KOPT-K1 (cell line): ENCODE measurements around the gene CDK4.
"Not testable (repeated sequence)": the region's sequence is repeated elsewhere in the genome, so short reads cannot be mapped to it uniquely, and the experiment has no call there.

Experiments used
- H3K27ac ChIP-seq: fragments of 200-600 bp; sonication (generic); 2 replicates; pipeline ENCODE4 v1.5.1; 2016; ENCODE audit warnings: antibody characterized with exemption, mild to moderate bottlenecking, low read depth, low read length; ENCODE audit not compliant: poor library complexity, severe bottlenecking
- H3K36me3 ChIP-seq: fragments of 200-600 bp; sonication (generic); 2 replicates; pipeline ENCODE4 v1.5.1; 2017; ENCODE audit warnings: antibody characterized with exemption, mild to moderate bottlenecking, low read length, moderate library complexity; ENCODE audit not compliant: insufficient read depth
- H3K9me3 ChIP-seq: fragments of 200-600 bp; sonication (generic); 2 replicates; pipeline ENCODE4 v1.5.1; 2017; ENCODE audit warnings: antibody characterized with exemption, low read length, mild to moderate bottlenecking; ENCODE audit not compliant: insufficient read depth, poor library complexity, severe bottlenecking

The CDK4 gene

GRCh38 chr12:57731411-57732080, 20.6 kb downstream of the CDK4 start:
- Histone ChIP-seq H3K9me3 (no peaks in the 10 kb centered on the region), H3K27ac (no peak overlapping the region), H3K36me3 (peaks cover 97% of the 10 kb centered on the region)

DNA sequence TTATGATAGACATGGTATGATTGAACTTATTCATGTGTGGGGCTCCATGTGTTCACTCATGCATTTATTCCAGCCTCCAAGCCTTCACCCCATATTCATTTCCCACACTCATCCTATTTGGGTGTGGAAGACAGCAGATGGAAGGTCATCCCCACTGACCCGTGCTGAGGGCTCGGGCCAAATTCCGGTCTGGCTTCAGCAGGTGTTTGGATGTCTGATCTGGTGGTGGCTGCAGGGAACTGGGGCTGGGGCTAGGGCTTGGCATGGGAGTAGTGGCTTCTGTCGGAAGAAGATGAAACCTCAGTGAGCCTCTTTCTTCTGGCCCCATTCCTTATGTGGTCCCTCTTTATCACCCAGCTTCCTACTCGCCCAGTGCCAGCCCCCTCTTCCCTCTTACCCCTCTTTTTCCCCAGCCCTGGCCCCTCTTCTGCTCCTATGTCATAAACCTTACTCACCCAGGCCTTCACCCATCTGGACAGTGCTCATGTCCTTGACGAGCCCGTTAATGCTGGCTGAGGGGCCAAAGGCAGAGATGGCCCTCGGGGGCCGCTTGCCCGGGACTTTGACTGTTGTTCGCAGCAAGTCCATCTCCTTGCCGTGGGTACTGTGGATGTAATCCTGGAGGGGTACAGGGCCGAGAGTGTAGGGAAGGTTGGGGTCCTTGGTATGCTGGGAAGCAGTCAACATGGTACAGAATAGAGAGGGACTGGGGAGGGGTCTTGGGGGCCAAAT, 21.6 kb downstream of the CDK4 start:
- Histone ChIP-seq H3K36me3 (peaks cover 97% of the 10 kb centered on the region), H3K9me3 (no peaks in the 10 kb centered on the region), H3K27ac (no peak overlapping the region)

DNA sequence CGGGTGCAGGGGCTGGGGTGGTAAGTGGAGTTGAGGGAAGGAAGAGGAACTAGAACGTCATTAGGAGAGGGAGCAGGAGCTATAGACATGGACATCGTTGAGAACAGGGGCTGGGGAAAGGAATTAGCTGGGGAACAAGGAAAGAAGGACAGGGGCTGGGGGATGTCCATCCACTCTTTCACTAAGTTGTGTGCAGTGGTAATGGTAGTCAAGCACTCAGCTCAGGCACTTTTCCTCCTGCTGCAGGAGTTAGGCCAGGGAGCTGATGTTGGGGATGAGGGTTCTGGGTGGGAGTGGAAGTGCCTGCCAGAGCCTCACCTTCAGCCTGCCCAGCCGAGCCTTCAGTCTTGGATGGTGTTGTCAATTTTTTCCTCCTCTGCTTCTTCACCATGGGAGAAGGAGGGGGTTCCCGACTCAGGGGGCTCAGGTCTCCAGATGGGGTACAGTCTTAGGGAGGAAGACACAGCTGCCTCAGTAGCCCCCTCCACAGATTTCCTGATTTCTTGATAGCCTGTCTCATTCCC, 22.7 kb downstream of the CDK4 start:
- H3K36me3 ChIP-seq: peaks cover 90% of the 10 kb centered on the region
- no peaks in the 10 kb centered on the region for H3K9me3 ChIP-seq
- H3K27ac ChIP-seq: no peak overlapping the region

- H3K36me3 ChIP-seq: peaks cover 90% of the 10 kb centered on the region
- H3K27ac ChIP-seq: no peak overlapping the region
- no peaks in the 10 kb centered on the region for H3K9me3 ChIP-seq
Observed at GRCh38 chr12:57727758-57728395, 24.2 kb downstream of the CDK4 start.

DNA sequence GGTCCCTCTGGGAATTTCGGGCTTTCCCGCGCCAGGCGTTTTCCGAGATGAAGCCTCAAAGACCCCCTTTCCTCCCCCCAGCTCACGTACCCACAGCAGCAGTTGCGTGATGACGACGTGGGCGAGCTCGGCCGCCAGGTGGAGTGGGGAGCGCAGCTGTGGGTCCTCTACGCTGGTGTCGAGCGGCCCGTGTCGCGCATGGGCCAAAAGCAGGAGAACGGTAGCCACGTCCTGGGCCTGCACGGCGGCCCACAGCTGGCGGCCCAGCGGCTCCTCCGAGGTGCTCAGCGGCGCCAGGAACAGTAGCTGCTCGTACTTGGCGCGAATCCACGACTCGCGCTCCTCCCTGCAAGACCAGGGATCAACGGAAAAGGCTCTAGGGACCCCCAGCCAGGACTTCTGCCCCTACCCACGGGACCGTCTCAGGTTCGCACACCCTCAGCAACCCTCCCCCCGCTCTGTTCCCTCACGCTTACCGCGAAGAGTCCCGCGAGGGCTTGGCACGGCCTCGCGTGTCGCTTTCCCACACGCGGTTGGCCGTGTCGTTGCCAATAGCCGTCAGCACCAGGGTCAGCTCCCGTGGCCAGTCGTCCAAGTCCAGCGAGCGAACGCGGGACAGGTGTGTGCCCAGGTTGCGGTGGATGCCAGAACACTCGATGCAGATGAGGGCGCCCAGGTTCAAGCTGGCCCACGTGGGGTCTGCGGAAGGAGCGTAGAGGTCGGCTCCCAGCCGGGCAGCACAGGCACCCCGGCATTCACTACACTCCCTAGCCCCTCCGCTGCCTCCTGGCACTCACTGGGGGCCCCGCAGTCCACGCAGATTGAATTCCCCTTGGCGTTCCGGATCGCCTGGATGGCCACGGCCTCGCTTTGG, 25.0 kb downstream of the CDK4 start:
- H3K27ac ChIP-seq: no peak overlapping the region
- no peaks in the 10 kb centered on the region for H3K9me3 ChIP-seq
- H3K36me3 ChIP-seq: peaks cover 87% of the 10 kb centered on the region

DNA sequence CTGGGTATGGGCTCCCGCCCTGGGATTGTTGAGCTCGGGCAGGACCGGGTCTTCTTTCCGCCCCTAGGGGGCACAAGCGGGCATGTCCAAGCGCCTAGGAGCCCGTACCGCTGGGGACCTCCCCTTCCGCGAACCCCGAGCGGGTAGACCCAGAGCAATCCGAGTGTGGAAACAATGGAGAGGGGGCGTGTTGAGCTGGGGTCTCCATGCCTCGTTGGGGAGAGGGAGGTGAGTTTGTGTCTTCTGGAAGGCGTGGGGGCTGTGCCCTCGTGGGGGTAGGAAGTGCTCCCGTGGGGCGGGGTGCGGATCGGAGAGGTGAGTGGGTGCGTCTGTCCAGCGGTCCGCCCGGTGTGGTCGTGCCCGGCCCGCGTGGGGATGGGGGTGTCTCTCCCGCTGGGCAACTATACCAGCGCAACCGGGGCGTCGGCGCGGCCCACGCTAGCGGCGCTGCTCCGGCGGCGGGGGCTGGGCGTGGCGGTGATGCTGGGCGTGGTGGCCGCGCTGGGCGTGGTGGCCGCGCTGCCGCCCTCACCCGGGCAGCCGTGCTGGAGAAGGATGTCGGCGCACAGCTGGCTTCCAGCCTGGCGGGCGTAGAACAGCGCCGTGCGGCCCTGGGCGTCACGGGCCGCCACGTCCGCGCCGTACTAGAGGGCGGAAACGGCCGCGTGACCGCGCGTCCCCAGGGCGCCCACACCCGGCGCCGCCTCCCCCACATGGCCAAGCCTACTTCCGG, 25.8 kb downstream of the CDK4 start:
- Histone ChIP-seq H3K27ac (no peak overlapping the region), H3K36me3 (peaks cover 87% of the 10 kb centered on the region), H3K9me3 (no peaks in the 10 kb centered on the region)

GRCh38 chr12:57725851-57726150, 26.3 kb downstream of the CDK4 start:
- no peak overlapping the region for H3K27ac ChIP-seq

GRCh38 chr12:57724936-57725740, 27.0 kb downstream of the CDK4 start:
- H3K9me3 ChIP-seq: no peaks in the 10 kb centered on the region
- H3K27ac ChIP-seq: no peak overlapping the region
- peaks cover 87% of the 10 kb centered on the region for H3K36me3 ChIP-seq

More at GRCh38 chr12:57725851-57726150, 26.3 kb downstream of the CDK4 start:
- no peaks in the 10 kb centered on the region for H3K9me3 ChIP-seq
- peaks cover 87% of the 10 kb centered on the region for H3K36me3 ChIP-seq

- no peak overlapping the region for H3K27ac ChIP-seq
- no peaks in the 10 kb centered on the region for H3K9me3 ChIP-seq
- peaks cover 87% of the 10 kb centered on the region for H3K36me3 ChIP-seq
Observed at GRCh38 chr12:57724003-57724935, 27.8 kb downstream of the CDK4 start.

GRCh38 chr12:57723630-57723962, 28.5 kb downstream of the CDK4 start:
- Histone ChIP-seq H3K9me3 (no peaks in the 10 kb centered on the region), H3K36me3 (peaks cover 89% of the 10 kb centered on the region), H3K27ac (no peak overlapping the region)

DNA sequence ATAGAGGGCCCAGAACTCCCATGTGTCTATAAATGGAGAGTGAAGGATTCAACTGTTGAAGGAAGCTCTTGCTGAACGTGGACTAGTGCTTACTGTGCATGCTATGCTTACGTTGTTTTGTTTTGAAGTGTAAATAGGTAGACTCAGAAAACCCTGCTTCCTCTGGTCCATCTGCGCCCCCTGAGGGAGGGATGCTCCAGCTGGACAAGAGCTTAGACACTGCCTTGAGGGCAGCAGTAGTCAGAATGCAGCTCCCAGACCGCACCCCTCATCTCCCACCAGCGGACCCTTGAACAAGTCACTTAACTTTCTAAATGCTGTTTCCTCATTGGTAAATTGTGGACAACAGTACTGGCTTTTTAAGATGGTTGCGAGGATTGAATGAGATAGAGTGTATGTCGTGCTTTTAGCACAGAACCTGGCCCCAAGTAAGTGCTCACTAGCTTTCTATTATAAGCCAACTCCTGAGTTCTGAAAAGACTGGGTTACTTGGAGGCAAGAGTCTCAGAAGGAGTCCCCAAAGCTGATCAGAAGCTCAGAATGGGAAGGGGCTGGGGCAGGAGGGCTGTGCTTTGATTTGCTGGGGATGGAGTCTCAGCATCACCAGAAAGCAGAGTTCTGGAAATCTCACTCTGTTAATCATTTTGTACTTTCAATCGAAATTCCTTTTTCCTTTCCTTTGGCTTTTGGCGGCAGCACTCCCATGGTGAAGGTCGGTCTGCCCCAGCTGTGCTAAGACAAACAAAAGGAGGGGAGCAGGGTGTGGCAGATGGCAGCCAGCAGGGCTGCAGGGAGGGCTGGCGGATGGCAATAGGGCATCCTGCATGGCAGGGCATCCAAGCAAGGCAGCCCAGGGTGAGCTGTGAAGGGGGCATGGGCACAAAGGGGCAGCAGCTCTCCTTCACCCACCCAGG, 29.1 kb downstream of the CDK4 start:
- Histone ChIP-seq H3K27ac (no peak overlapping the region), H3K36me3 (peaks cover 89% of the 10 kb centered on the region), H3K9me3 (no peaks in the 10 kb centered on the region)

DNA sequence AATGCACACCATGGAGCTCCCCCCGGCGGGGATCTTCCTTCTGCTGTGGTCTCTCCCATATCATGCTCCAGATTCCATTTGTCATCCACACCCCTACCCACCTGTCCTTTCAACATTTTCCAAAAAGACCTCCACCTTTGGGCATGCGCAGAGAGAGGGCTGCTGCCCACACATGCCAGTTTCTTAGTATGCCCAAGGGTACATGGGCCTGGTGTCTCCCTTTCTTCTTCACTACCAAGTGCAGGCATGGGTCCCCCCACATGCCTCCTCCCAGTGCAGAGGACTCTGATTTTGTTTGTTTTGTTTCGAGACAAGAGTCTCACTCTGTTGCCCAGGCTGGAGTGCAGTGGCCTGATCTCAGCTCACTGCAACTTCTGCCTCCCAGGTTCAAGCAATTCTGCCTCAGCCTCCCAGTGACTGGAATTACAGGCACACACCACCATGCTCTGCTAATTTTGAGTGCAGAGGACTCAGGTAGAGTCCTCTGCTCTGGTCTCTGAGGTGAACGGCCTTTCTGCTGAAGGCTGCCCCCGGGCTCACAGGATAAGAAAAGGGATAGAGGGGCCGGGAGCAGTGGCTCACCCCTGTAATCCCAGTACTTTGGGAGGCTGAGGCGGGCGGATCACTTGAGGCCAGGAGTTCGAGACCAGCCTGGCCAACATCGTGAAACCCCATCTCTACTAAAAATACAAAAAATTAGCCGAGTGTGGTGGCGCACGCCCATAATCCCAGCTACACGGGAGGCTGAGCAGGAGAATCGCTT, 30.1 kb downstream of the CDK4 start:
- not testable (repeated sequence) for H3K27ac ChIP-seq, H3K9me3 ChIP-seq
- H3K36me3 ChIP-seq: peaks cover 89% of the 10 kb centered on the region
